Measurements from ENCODE around the gene CTDSP1. TPM values are rescaled to one million over a fixed set of nuclear protein-coding genes. Genes with fewer than 3 reads are reported as not detected.

The CTDSP1 gene
- total RNA-seq, 2 experiments from 2014 or later = 169 to 174 TPM

DNA sequence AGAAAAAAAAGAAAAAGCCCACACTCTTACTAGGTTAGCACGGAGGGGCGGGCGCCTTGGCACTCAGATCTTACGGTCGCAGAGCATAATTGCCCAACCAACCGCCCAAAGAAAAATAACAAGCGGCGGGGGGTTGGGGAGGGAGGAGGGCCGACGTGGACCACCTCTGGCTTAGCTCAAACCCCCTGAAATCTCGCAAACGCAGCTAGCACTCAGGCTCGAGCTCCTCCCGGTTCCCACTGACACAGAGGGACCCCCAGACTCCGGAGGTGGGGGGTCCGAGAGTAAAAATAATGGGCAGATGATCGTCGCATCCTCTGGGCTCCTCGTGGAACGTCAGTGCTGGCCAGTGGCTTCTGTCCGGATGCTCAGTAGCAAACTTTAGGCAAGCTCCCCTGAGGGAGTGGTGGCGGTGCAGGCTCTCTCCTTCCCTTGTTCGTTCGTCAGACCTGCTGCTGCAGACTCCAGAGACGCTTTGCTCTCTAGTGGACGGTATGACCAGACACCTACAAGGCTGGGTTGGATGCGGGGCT is 31.0 kb upstream of the CTDSP1 start:
- peaks cover 10% of the 10 kb centered on the region for H3K27me3 Mint-ChIP-seq
- no peak for DNase-seq
- H3K4me3 Mint-ChIP-seq = no peak overlapping the region
- H3K36me3 Mint-ChIP-seq = no peaks in the 10 kb centered on the region
- ATAC-seq (ENCODE audit: low read depth) = no peak
- H3K4me1 Mint-ChIP-seq = peaks cover 18% of the 10 kb centered on the region
- POLR2A ChIA-PET = no interaction called here
- H3K27ac Mint-ChIP-seq = peak overlapping the region; percentile 6
- no peaks in the 10 kb centered on the region for H3K9me3 Mint-ChIP-seq

DNA sequence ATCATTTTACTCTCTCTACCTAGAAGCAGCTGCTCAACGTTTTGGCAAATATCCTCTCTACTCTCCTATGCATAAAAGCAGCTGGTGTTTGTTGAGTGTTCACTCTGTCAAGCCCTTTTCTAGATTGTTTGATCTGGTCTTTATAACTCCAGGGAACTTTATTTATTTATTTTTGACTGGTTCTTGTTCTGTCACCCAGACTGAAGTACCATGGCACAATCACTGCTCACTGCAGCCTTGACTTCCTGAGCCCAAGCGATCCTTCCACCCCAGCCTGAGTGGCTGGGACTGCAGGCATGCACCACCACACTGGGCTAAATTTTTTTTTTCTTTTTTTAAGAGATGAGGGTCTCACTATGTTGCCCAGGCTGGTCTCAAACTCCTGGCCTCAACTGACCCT is 30.3 kb upstream of the CTDSP1 start:
- peaks cover 18% of the 10 kb centered on the region for H3K4me1 Mint-ChIP-seq
- H3K4me3 Mint-ChIP-seq = no peak overlapping the region
- H3K27ac Mint-ChIP-seq = no peak overlapping the region
- POLR2A ChIA-PET = no interaction called here
- ATAC-seq (ENCODE audit: low read depth) (no peak), DNase-seq (no peak)
- H3K36me3 Mint-ChIP-seq = no peaks in the 10 kb centered on the region
- no peaks in the 10 kb centered on the region for H3K9me3 Mint-ChIP-seq
- peaks cover 10% of the 10 kb centered on the region for H3K27me3 Mint-ChIP-seq

DNA sequence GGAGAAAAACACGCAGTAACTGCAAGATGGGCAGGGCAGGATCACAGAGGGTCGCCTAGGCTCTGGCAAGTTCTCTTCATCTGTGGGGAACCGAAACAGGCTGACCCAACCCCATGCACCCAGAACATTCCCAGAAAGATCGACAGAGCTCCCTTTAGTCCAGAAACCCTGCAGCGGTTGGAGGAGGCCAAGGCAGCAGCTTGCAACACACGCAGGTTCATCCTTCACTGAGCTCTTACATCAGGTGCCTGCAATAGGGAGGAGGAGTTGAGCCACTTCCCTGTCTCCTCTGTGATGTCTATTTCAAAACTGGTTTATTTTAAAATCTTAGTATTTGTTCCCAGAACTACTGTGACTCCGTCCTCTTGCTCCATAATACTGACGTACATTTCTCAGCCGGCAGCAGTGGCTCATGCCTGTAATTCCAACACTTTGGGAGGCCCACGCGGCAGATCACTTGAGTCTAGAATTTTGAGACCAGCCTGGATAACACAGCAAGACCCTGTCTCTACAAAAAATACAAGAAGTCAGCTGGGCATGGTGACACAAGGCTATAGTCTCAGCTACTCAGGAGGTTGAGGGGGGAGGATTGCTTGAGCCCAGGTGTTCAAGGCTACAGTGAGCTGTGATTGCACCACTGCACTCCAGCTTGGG is 29.1 kb upstream of the CTDSP1 start:
- Mint-ChIP-seq H3K27me3 (peaks cover 10% of the 10 kb centered on the region), H3K4me3 (no peak overlapping the region), H3K27ac (no peak overlapping the region), H3K4me1 (peaks cover 16% of the 10 kb centered on the region), H3K9me3 (no peaks in the 10 kb centered on the region), H3K36me3 (no peaks in the 10 kb centered on the region)
- DNase-seq (no peak), ATAC-seq (ENCODE audit: low read depth) (no peak)
- POLR2A ChIA-PET = no interaction called here

DNA sequence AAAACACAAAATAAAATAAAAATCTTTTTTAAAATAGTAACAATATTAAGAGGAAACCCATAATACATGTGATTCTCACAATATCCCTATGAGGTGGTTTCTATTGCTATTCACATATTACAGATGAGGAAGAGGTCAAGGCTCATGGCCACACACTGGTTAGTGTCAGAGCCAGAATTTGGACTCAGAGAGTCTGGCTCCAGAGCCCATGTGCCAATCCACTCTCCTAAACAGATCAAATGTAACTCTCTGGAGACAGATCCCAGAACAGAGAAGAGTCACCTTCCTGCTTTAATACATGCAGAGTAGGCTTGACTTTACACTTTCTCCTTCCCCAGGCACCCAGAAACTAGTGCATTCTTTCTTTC is 27.7 kb upstream of the CTDSP1 start:
- H3K4me3 Mint-ChIP-seq = no peak overlapping the region
- H3K9me3 Mint-ChIP-seq = no peaks in the 10 kb centered on the region
- ATAC-seq (ENCODE audit: low read depth) = no peak
- peaks cover 8% of the 10 kb centered on the region for H3K4me1 Mint-ChIP-seq
- POLR2A ChIA-PET = no interaction called here
- H3K27me3 Mint-ChIP-seq = peaks cover 10% of the 10 kb centered on the region
- no peak overlapping the region for H3K27ac Mint-ChIP-seq
- no peak for DNase-seq
- no peaks in the 10 kb centered on the region for H3K36me3 Mint-ChIP-seq

DNA sequence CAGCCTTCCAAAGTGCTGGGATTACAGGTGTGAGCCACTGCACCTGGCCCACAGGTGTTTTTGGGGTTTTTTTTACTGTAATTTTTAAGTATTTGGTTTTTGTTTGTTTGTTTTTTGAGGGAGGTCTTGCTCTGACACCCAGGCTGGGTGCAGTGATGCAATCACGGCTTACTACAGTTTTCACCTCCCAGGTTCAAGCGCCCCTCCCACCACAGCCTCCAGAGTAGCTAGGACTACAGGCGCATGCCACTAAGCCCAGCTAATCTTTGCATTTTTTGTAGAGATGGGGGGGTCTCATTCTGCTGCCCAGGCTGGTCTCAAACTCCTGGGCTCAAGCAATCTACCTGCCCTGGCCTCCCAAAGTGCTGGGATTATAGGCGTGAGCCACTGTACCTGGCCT is 24.9 kb upstream of the CTDSP1 start:
- Mint-ChIP-seq H3K4me1 (no peaks in the 10 kb centered on the region), H3K9me3 (no peaks in the 10 kb centered on the region), H3K27me3 (peaks cover 6% of the 10 kb centered on the region), H3K27ac (no peak overlapping the region), H3K36me3 (no peaks in the 10 kb centered on the region), H3K4me3 (no peak overlapping the region)
- DNase-seq = no peak
- no peak for ATAC-seq (ENCODE audit: low read depth)
- POLR2A ChIA-PET = no interaction called here

DNA sequence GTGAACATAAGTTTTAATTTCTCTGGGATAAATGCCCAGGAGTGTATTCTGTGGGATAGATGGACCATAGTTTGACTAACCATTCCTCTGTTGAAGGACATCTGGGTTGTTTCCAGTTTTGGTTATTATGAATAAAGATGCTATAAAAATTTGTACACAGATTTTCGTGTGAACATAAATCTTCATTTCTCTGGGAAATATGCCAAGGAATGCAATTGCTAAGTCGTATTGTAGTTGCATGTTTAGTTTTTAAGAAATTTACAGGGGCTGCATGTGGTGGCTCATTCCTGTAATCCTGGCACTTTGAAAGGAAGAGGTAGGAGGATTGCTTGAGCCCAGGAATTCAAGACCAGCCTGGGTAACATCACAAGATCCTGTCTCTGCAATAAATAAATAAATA is 24.5 kb upstream of the CTDSP1 start:
- H3K4me1 Mint-ChIP-seq = no peaks in the 10 kb centered on the region
- ATAC-seq (ENCODE audit: low read depth) (no peak), DNase-seq (no peak)
- H3K36me3 Mint-ChIP-seq = no peaks in the 10 kb centered on the region
- POLR2A ChIA-PET = no interaction called here
- H3K27me3 Mint-ChIP-seq = peaks cover 6% of the 10 kb centered on the region
- no peak overlapping the region for H3K4me3 Mint-ChIP-seq
- no peak overlapping the region for H3K27ac Mint-ChIP-seq
- H3K9me3 Mint-ChIP-seq = no peaks in the 10 kb centered on the region

DNA sequence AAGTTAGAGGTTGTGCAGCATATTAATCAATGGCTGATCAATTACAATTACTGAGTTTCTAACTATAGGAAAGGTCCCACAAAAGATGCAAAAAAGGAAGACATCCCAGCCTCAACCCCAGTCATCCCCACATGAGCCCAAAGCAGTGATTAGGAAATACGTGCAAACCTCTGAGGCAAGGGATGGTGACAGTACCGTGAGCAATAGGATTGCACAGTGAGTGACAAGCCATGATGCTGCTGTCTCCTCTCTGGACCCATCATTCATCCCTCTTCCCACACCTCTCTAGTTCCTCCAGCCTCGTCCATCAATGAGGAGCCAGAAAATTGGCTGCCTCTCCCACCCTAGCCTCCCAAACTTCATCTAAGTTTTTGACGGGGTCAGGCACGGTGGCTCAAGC is 21.6 kb upstream of the CTDSP1 start:
- DNase-seq = no peak
- Mint-ChIP-seq H3K27ac (no peak overlapping the region), H3K4me3 (no peak overlapping the region), H3K36me3 (no peaks in the 10 kb centered on the region), H3K4me1 (no peaks in the 10 kb centered on the region), H3K9me3 (no peaks in the 10 kb centered on the region), H3K27me3 (peaks cover 6% of the 10 kb centered on the region)
- POLR2A ChIA-PET = no interaction called here
- no peak for ATAC-seq (ENCODE audit: low read depth)

DNA sequence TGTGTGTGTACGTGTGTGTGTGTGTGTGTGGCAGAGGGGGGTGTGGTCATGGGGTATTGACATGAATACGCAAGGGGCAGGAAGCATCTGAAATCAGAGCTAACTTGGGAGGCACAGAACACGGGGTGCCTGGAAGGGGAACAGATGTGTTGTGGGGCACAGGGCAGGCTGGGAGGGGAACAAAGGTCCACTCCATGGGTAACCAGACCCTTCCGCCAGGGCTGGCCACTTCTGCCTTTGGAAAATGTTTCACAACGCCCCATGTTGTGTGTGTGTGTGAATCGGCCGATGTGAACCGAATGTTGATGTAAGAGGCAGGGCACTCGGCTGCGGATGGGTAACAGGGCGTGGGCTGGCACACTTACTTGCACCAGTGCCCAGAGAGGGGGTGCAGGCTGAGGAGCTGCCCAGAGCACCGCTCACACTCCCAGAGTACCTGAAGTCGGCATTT is 17.7 kb upstream of the CTDSP1 start, which contains the start of gene SLC11A1:
Gene SLC11A1, plus strand, starts transcription at position 358 of the 451 bp plus-strand sequence. CDS start 96 bp downstream, outside the sequence.
- Mint-ChIP-seq H3K4me3 (no peak within 1 kb of the TSS), H3K36me3 (no peaks in the 10 kb centered on the region), H3K27me3 (peaks cover 6% of the 10 kb centered on the region), H3K4me1 (no peaks in the 10 kb centered on the region), H3K27ac (no peak within 1 kb of the TSS), H3K9me3 (no peaks in the 10 kb centered on the region)
- POLR2A ChIA-PET = no interaction called here
- DNase-seq = no peak
- no peak for ATAC-seq (ENCODE audit: low read depth)

DNA sequence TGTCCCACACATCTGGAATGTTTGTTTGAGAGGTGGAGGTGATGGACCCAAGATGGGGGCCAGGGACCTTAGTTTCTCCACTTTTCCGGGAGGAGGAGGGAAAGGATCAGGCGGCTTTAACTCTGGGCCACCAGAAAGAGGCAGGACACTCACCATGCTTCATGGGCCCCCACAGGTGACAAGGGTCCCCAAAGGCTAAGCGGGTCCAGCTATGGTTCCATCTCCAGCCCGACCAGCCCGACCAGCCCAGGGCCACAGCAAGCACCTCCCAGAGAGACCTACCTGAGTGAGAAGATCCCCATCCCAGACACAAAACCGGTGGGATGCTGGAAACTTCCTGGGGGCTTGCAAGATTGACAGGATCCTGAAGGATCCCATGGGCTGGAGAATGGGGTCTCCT is 16.9 kb upstream of the CTDSP1 start:
- H3K27ac Mint-ChIP-seq = no peak overlapping the region
- H3K36me3 Mint-ChIP-seq = no peaks in the 10 kb centered on the region
- no peak for DNase-seq
- no peak overlapping the region for H3K4me3 Mint-ChIP-seq
- peaks cover 8% of the 10 kb centered on the region for H3K27me3 Mint-ChIP-seq
- H3K4me1 Mint-ChIP-seq = peaks cover 6% of the 10 kb centered on the region
- H3K9me3 Mint-ChIP-seq = no peaks in the 10 kb centered on the region
- POLR2A ChIA-PET = no interaction called here
- ATAC-seq (ENCODE audit: low read depth) = no peak

DNA sequence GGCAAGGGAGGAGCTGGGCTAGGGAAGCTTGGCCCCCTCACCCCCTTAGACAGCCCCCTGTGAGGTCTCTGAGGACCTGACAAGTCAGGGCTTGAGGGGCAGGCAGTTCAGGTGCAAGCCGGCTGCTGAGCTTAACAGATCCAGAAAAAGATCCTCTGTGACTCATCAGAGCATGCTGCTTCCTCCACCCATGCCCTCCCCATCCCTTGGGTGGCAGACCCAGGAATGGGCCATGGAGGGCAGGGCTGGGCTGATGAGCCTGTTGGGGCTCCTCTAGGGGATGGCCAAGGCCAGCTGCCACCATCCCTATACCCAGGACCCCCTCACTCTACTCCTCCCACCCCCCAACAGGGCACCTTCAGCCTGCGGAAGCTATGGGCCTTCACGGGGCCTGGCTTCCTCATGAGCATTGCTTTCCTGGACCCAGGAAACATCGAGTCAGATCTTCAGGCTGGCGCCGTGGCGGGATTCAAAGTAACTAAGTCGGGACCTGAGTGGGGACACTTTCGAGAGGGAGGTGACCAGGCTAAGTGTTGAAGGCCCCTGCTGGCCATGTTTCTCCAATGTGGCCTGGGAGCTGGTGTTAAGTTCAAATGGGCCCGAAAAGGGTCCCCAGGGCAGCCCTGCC is 15.7 kb upstream of the CTDSP1 start:
- no peak for ATAC-seq (ENCODE audit: low read depth)
- DNase-seq = no peak
- H3K27me3 Mint-ChIP-seq = peaks cover 6% of the 10 kb centered on the region
- H3K36me3 Mint-ChIP-seq = no peaks in the 10 kb centered on the region
- no peak overlapping the region for H3K4me3 Mint-ChIP-seq
- no peak overlapping the region for H3K27ac Mint-ChIP-seq
- no peaks in the 10 kb centered on the region for H3K9me3 Mint-ChIP-seq
- POLR2A ChIA-PET = interaction anchor here (0.8 kb wide), 1 partner anchor 97 kb away, joined by 3 read pairs; no protein-coding TSS in a partner anchor
- H3K4me1 Mint-ChIP-seq = peaks cover 6% of the 10 kb centered on the region

DNA sequence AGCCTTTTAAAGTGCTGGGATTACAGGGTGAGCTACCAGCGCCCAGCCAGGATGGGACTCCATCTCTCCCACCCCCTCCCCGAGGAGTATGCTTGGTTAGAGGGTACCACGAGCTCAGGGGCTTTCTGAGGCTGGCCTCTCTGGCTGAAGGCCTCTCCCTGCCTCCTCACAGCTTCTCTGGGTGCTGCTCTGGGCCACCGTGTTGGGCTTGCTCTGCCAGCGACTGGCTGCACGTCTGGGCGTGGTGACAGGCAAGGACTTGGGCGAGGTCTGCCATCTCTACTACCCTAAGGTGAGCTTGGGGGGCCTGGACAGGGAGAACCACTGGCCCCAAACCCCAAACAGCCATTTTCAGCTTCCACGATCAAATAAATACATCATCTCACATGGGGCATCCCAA is 14.7 kb upstream of the CTDSP1 start:
- no peak for ATAC-seq (ENCODE audit: low read depth)
- no peak for DNase-seq
- Mint-ChIP-seq H3K27me3 (peaks cover 4% of the 10 kb centered on the region), H3K36me3 (no peaks in the 10 kb centered on the region), H3K9me3 (no peaks in the 10 kb centered on the region), H3K27ac (no peak overlapping the region), H3K4me3 (no peak overlapping the region), H3K4me1 (peaks cover 6% of the 10 kb centered on the region)
- POLR2A ChIA-PET = no interaction called here

DNA sequence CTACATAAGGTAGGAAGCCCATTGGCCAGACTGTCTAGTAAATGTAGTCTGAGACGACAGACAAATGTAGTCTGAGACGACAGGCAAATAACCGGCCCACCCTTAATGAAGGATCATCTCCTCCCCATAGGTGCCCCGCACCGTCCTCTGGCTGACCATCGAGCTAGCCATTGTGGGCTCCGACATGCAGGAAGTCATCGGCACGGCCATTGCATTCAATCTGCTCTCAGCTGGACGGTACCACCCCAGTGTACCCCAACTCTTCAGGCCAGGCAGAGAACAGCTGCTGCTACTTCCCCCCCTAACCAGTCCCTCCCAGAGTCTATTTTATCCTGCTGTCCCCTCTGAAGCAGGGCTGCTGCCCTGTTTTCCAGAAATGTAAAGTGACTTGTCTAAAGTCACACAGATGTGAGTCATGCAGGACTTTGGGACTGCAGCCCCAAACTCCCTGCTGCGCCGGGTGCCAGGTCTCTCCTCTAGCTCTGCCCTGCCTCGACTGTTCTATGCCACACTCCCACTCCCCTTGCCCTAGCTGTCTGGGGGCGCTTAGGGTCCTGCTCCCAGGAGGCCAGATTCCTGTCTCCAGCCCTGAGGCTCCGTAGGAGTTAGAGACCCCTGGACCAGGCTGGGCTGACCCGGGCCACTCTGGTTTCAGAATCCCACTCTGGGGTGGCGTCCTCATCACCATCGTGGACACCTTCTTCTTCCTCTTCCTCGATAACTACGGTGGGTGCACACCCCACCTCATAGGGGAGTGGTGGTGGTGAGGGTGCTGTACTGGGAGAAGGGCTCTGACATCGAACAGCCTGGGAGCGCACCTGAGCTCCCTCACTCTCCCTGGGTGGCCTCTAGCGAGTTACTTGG is 12.9 kb upstream of the CTDSP1 start:
- Mint-ChIP-seq H3K9me3 (no peaks in the 10 kb centered on the region), H3K36me3 (no peaks in the 10 kb centered on the region), H3K27me3 (peaks cover 2% of the 10 kb centered on the region), H3K4me3 (no peak overlapping the region), H3K27ac (no peak overlapping the region), H3K4me1 (peaks cover 6% of the 10 kb centered on the region)
- no peak for ATAC-seq (ENCODE audit: low read depth)
- DNase-seq = no peak
- POLR2A ChIA-PET = no interaction called here

DNA sequence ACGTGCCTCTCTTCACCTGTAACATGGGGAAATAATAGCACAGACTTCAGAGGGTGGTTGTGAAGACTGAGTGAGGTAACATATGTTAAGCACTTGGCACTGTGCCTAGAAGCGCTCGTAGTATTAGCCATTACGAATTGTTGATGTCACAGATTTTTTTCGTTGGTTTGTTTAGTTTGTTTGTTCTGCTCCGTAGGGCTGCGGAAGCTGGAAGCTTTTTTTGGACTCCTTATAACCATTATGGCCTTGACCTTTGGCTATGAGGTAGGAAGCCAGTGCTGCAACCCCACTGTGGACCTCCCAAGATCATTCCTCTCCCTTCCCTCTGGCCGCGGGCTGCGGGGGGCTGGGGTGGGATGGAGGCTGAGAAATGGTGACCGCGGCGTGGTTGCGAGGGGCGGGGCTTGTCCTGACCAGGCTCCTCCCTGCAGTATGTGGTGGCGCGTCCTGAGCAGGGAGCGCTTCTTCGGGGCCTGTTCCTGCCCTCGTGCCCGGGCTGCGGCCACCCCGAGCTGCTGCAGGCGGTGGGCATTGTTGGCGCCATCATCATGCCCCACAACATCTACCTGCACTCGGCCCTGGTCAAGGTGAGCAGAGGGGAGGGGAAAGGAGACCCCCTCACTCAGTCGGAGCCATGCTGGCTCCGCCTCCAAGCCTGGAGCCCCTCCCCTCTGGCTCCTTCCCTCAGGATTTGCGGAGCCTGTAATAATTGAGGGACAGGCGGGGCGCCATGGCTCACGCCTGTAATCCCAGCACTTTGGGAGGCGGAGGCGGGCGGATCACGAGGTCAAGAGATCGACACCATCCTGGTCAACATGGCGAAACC is 12.1 kb upstream of the CTDSP1 start:
- peak overlapping the region; percentile 30 for H3K4me3 Mint-ChIP-seq
- peaks cover 6% of the 10 kb centered on the region for H3K4me1 Mint-ChIP-seq
- no peak for DNase-seq

More for the DNA sequence above, 12.1 kb upstream of the CTDSP1 start:
- H3K36me3 Mint-ChIP-seq = no peaks in the 10 kb centered on the region
- POLR2A ChIA-PET = no interaction called here
- H3K27ac Mint-ChIP-seq = no peak overlapping the region
- no peaks in the 10 kb centered on the region for H3K9me3 Mint-ChIP-seq
- peaks cover 2% of the 10 kb centered on the region for H3K27me3 Mint-ChIP-seq
- ATAC-seq (ENCODE audit: low read depth) = peak; percentile 46
